ENCODE results near the gene UGT2B10. TPM values are rescaled to one million over a fixed set of nuclear protein-coding genes. Genes with fewer than 3 reads are reported as not detected.
"Not testable (repeated sequence)": the region's sequence is repeated elsewhere in the genome, so short reads cannot be mapped to it uniquely, and the experiment has no call there.

The UGT2B10 gene
- total RNA-seq: not detected
- polyA plus RNA-seq (ENCODE audit: insufficient read depth, low read depth, low replicate concordance): not detected
- long read RNA-seq, donor 1: 0 reads
- long read RNA-seq, donor 2, partial matches to known transcripts: 0 of 5 reads
- long read RNA-seq, donor 2, other reads (novel, unspliced or antisense): 5 of 5 reads
- long read RNA-seq, donor 3, partial matches to known transcripts: 5 of 17 reads
- long read RNA-seq, donor 3, other reads (novel, unspliced or antisense): 12 of 17 reads
- long read RNA-seq, donor 4: 0 reads
- long read RNA-seq, donor 5, partial matches to known transcripts: 0 of 1 reads
- long read RNA-seq, donor 5, other reads (novel, unspliced or antisense): 0 of 1 reads
- long read RNA-seq, donor 6, partial matches to known transcripts: 23 of 23 reads
- long read RNA-seq, donor 6, other reads (novel, unspliced or antisense): 0 of 23 reads
- long read RNA-seq, donor 7: 0 reads
- long read RNA-seq, donor 8: 0 reads
- long read RNA-seq, donor 9: 0 reads
- long read RNA-seq, donor 10, partial matches to known transcripts: 16 of 16 reads
- long read RNA-seq, donor 10, other reads (novel, unspliced or antisense): 0 of 16 reads

- H3K9ac ChIP-seq (ENCODE audit: low read length in 3 of 3); H3K27ac ChIP-seq (ENCODE audit: low read depth in 2 of 2, low read length in 2 of 2); H3K27me3 ChIP-seq (ENCODE audit: control insufficient read depth, insufficient read depth, low read length); DNase-seq; H3K4me3 ChIP-seq (ENCODE audit: low read length in 3 of 3); H3K9me3 ChIP-seq (ENCODE audit: control insufficient read depth in 2 of 3, insufficient read depth in 1 of 3, low read length in 3 of 3); H3K36me3 ChIP-seq (ENCODE audit: control insufficient read depth in 2 of 3, insufficient read depth in 3 of 3, low read length in 3 of 3); H3K4me1 ChIP-seq (ENCODE audit: control insufficient read depth in 2 of 3, insufficient read depth in 2 of 3, low read depth in 1 of 3, low read length in 3 of 3); intact Hi-C loops (cut with DNase I); FAIRE-seq: not testable (repeated sequence)
Measured at GRCh38 chr4:68815617-68816409, at the start of gene UGT2B10. UGT2B10 (plus strand) TSS chr4:68815994; CDS start chr4:68816020, 26 bp downstream.

DNA sequence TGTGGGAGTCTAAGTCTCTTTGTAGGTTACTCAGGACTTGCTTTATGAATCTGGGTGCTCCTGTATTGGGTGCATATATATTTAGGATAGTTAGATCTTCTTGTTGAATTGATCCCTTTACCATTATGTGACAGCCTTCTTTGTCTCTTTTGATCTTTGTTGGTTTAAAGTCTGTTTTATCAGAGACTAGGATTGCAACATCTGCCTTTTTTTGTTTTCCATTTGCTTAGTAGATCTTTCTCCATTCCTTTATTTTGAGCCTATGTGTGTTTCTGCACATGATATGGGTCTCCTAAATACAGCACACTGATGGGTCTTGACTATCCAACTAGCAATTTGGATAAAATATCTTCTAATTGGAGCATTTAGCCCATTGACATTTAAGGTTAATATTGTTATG is 44.0 kb upstream of the UGT2B10 start:
- H3K27me3 ChIP-seq (ENCODE audit: control insufficient read depth, insufficient read depth, low read length); intact Hi-C loops (cut with DNase I); H3K9me3 ChIP-seq (ENCODE audit: control insufficient read depth in 2 of 3, insufficient read depth in 1 of 3, low read length in 3 of 3); DNase-seq; H3K9ac ChIP-seq (ENCODE audit: low read length in 3 of 3); FAIRE-seq; H3K4me3 ChIP-seq (ENCODE audit: low read length in 3 of 3); H3K36me3 ChIP-seq (ENCODE audit: control insufficient read depth in 2 of 3, insufficient read depth in 3 of 3, low read length in 3 of 3); H3K4me1 ChIP-seq (ENCODE audit: control insufficient read depth in 2 of 3, insufficient read depth in 2 of 3, low read depth in 1 of 3, low read length in 3 of 3); H3K27ac ChIP-seq (ENCODE audit: low read depth in 2 of 2, low read length in 2 of 2): not testable (repeated sequence)

DNA sequence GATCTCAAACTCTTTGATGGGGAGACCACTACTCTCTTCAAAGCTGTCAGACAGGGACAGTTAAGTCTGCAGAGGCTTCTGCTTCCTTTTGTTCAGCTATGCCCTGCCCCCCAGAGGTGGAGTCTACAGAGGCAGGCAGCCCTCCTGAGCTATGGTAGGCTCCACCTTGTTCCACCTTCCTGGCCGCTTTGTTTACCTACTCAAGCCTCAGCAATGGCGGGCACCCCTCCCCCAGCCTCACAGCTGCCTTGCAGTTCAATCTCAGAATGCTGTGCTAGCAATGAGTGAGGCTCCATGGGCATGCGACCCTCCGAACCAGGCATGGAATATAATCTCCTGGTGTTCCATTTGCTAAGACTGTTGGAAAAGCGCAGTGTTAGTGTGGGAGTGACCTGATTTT is 42.1 kb upstream of the UGT2B10 start:
- Histone ChIP-seq H3K4me3 (ENCODE audit: low read length in 3 of 3) (no peak overlapping the region), H3K36me3 (ENCODE audit: control insufficient read depth in 2 of 3, insufficient read depth in 3 of 3, low read length in 3 of 3) (no peaks in the 10 kb centered on the region), H3K9ac (ENCODE audit: low read length in 3 of 3) (no peak overlapping the region), H3K9me3 (ENCODE audit: control insufficient read depth in 2 of 3, insufficient read depth in 1 of 3, low read length in 3 of 3) (no peaks in the 10 kb centered on the region), H3K27ac (ENCODE audit: low read depth in 2 of 2, low read length in 2 of 2) (no peak overlapping the region), H3K27me3 (ENCODE audit: control insufficient read depth, insufficient read depth, low read length) (no peaks in the 10 kb centered on the region), H3K4me1 (ENCODE audit: control insufficient read depth in 2 of 3, insufficient read depth in 2 of 3, low read depth in 1 of 3, low read length in 3 of 3) (no peaks in the 10 kb centered on the region)
- no peak for TF ChIP-seq CTCF (IDR thresholded peaks at IDR 0.05; ENCODE audit: borderline replicate concordance, extremely low read depth, insufficient read depth)
- intact Hi-C loops (cut with DNase I): no loop called here
- FAIRE-seq (no peak), DNase-seq (no peak)

DNA sequence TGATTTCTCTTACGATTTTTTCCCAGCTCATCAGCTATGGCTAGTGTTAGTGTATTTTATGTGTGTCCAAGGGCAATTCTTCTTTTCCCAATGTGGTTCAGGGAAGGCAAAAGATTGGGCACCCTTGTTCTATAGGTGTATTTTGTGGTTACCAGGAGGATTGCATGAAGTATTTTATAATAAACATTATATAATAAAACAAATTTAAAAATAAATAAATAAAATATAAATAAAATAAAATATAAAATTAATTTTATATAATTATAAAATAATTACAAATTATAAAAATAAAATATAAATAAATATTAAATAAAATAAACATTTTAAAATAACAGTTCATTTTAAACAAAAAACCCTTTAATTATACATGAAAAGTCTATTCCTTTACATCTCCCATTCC is 35.6 kb upstream of the UGT2B10 start:
- FAIRE-seq (peak; percentile 96), DNase-seq (no peak)
- Histone ChIP-seq H3K27me3 (ENCODE audit: control insufficient read depth, insufficient read depth, low read length) (no peaks in the 10 kb centered on the region), H3K9me3 (ENCODE audit: control insufficient read depth in 2 of 3, insufficient read depth in 1 of 3, low read length in 3 of 3) (peaks cover 0 to 4% (median 0%) of the 10 kb centered on the region in 3 donors), H3K27ac (ENCODE audit: low read depth in 2 of 2, low read length in 2 of 2) (no peak overlapping the region), H3K36me3 (ENCODE audit: control insufficient read depth in 2 of 3, insufficient read depth in 3 of 3, low read length in 3 of 3) (no peaks in the 10 kb centered on the region), H3K9ac (ENCODE audit: low read length in 3 of 3) (no peak overlapping the region), H3K4me3 (ENCODE audit: low read length in 3 of 3) (no peak overlapping the region), H3K4me1 (ENCODE audit: control insufficient read depth in 2 of 3, insufficient read depth in 2 of 3, low read depth in 1 of 3, low read length in 3 of 3) (no peaks in the 10 kb centered on the region)
- intact Hi-C loops (cut with DNase I): no loop called here
- TF ChIP-seq CTCF (IDR thresholded peaks at IDR 0.05; ENCODE audit: borderline replicate concordance, extremely low read depth, insufficient read depth): no peak

All from kidney (tissue), 22 donors.